Testis (tissue), 3 donors: ENCODE results near the gene MYO7A. TPM values are rescaled to one million over a fixed set of nuclear protein-coding genes. Genes with fewer than 3 reads are reported as not detected.

ENCODE experiments used
- DNase-seq: peaks from one replicate; pipeline ENCODE4 v3.0.0-alpha.2; 2019
- H3K27ac ChIP-seq, 2 donors: fragments of 200-600 bp; sonication (generic); one replicate each; pipeline ENCODE4 v1.5.1; 2019
- H3K27me3 ChIP-seq: fragments of 200-600 bp; sonication (generic); one replicate; pipeline ENCODE4 v1.5.1; 2019
- H3K36me3 ChIP-seq: fragments of 200-600 bp; sonication (generic); one replicate; pipeline ENCODE4 v1.5.1; 2017; ENCODE audit warnings: low read depth; ENCODE audit errors: missing control alignments
- H3K4me1 ChIP-seq: fragments of 200-600 bp; sonication (generic); one replicate; pipeline ENCODE4 v1.5.1; 2019
- H3K4me3 ChIP-seq, 2 donors: fragments of 200-600 bp; sonication (generic); one replicate each; pipeline ENCODE4 v1.5.1; 2017 to 2019
- H3K9me3 ChIP-seq: fragments of 200-600 bp; sonication (generic); one replicate; pipeline ENCODE4 v1.5.1; 2017
- CTCF ChIP-seq, 3 experiments: fragments of 450-650 bp in 2 of 3; fragments of 200-600 bp in 1 of 3; sonication (generic) in 1 of 3; IDR thresholded peaks; one replicate each; pipeline ENCODE4 v1.5.1; 2016 to 2019; ENCODE audit warnings: antibody characterized with exemption in 3 of 3, mild to moderate bottlenecking in 2 of 3, moderate library complexity in 1 of 3
- POLR2A ChIP-seq: fragments of 450-650 bp; IDR thresholded peaks from one replicate; pipeline ENCODE4 v1.6.1; 2017; ENCODE audit warnings: antibody characterized with exemption, mild to moderate bottlenecking, moderate library complexity
- WGBS, 2 donors: methylation state at CpG; one replicate each; pipeline ENCODE4 v1.1.5; 2018; 5-methylcytosine and 5-hydroxymethylcytosine counted together
- intact Hi-C: fragments of 100-400 bp; cut with DNase I; formaldehyde crosslinking; loops from one replicate; pipeline ENCODE4 v1.15.1; 2023; ENCODE audit warnings: low total_unique reads
- polyA plus RNA-seq: library from polyadenylated mRNA; stranded (reverse); fragments of 350-450 nt; fragmentation: Illumina TruSeq; extraction: RNeasy Lipid Tissue Mini Kit (QIAGEN cat#74804); gene quantifications from one replicate; pipeline ENCODE4 v1.2.3, GENCODE V29; 2014; ENCODE audit warnings: low read depth, low replicate concordance; ENCODE audit not compliant: insufficient read depth
- total RNA-seq, 2 donors: library from RNA; depleted of rRNA; stranded (reverse); fragments of >200 nt; gene quantifications; one replicate each; pipeline ENCODE4 v1.2.3, GENCODE V29; 2016

The MYO7A gene
- total and polyA plus RNA-seq, 3 donors from 2014 or later: 40.1 to 239 (median 161) TPM

- Histone ChIP-seq H3K36me3 (no peaks in the 10 kb centered on the region), H3K27me3 (no peaks in the 10 kb centered on the region), H3K4me3 (no peak overlapping the region), H3K27ac (no peak overlapping the region), H3K4me1 (peaks cover 6% of the 10 kb centered on the region), H3K9me3 (no peaks in the 10 kb centered on the region)
- intact Hi-C loops: loop anchor here (10.0 kb wide), 1 partner anchor 423 kb away; no protein-coding TSS in a partner anchor
- 69 to 70% methylated on average over 17 to 27 of the region's 27 CpGs for WGBS, 2 donors
- TF ChIP-seq CTCF (IDR thresholded peaks at IDR 0.05) (peak in 2 of 3 experiments; percentile 6 to 25), POLR2A (no peak)
- DNase-seq: peak; percentile 49
Observed at GRCh38 chr11:77191823-77192495, 63.9 kb downstream of the MYO7A start.

GRCh38 chr11:77193167-77193566 lies 65.1 kb downstream of the MYO7A start:
- no peak for TF ChIP-seq CTCF (IDR thresholded peaks at IDR 0.05)
- TF ChIP-seq POLR2A: no peak
- intact Hi-C loops: loop anchor here (10.0 kb wide), 1 partner anchor 422 kb away; no protein-coding TSS in a partner anchor
- Histone ChIP-seq H3K27ac (no peak overlapping the region), H3K4me3 (no peak overlapping the region), H3K36me3 (no peaks in the 10 kb centered on the region), H3K9me3 (no peaks in the 10 kb centered on the region), H3K4me1 (peaks cover 7% of the 10 kb centered on the region), H3K27me3 (no peaks in the 10 kb centered on the region)
- DNase-seq: no peak

GRCh38 chr11:77193911-77194830 lies 66.1 kb downstream of the MYO7A start:
- H3K4me1 ChIP-seq: peaks cover 7% of the 10 kb centered on the region
- WGBS, 2 donors: 91% methylated on average over 15 of the region's 15 CpGs
- no peak for DNase-seq
- H3K36me3 ChIP-seq: no peaks in the 10 kb centered on the region
- intact Hi-C loops: loop anchor here (10.0 kb wide), 1 partner anchor 421 kb away; no protein-coding TSS in a partner anchor
- H3K27me3 ChIP-seq: no peaks in the 10 kb centered on the region
- H3K9me3 ChIP-seq: no peaks in the 10 kb centered on the region
- TF ChIP-seq CTCF (IDR thresholded peaks at IDR 0.05): no peak
- H3K4me3 ChIP-seq: no peak overlapping the region
- no peak overlapping the region for H3K27ac ChIP-seq

- DNase-seq: no peak
- 66 to 72% methylated on average over 15 to 16 of the region's 16 CpGs for WGBS, 2 donors
- Histone ChIP-seq H3K9me3 (no peaks in the 10 kb centered on the region), H3K4me3 (no peak overlapping the region), H3K4me1 (peaks cover 8% of the 10 kb centered on the region), H3K36me3 (no peaks in the 10 kb centered on the region), H3K27ac (no peak overlapping the region), H3K27me3 (no peaks in the 10 kb centered on the region)
- intact Hi-C loops: loop anchor here (10.0 kb wide), 1 partner anchor 420 kb away; no protein-coding TSS in a partner anchor
- TF ChIP-seq POLR2A (no peak), CTCF (IDR thresholded peaks at IDR 0.05) (no peak)
Observed at GRCh38 chr11:77195071-77195755, 67.2 kb downstream of the MYO7A start.
